HG03520 (cell line): ENCODE measurements around the gene PLEKHM2.
"Not testable (repeated sequence)": the region's sequence is repeated elsewhere in the genome, so short reads cannot be mapped to it uniquely, and the experiment has no call there.

Source experiments
- ATAC-seq: cut with Tn5 transposase; IDR thresholded peaks from one replicate; pipeline ENCODE4 v1.9.1; 2021; ENCODE audit warnings: mild to moderate bottlenecking, moderate library complexity; ENCODE audit not compliant: unreplicated experiment

PLEKHM2 gene, protein sequence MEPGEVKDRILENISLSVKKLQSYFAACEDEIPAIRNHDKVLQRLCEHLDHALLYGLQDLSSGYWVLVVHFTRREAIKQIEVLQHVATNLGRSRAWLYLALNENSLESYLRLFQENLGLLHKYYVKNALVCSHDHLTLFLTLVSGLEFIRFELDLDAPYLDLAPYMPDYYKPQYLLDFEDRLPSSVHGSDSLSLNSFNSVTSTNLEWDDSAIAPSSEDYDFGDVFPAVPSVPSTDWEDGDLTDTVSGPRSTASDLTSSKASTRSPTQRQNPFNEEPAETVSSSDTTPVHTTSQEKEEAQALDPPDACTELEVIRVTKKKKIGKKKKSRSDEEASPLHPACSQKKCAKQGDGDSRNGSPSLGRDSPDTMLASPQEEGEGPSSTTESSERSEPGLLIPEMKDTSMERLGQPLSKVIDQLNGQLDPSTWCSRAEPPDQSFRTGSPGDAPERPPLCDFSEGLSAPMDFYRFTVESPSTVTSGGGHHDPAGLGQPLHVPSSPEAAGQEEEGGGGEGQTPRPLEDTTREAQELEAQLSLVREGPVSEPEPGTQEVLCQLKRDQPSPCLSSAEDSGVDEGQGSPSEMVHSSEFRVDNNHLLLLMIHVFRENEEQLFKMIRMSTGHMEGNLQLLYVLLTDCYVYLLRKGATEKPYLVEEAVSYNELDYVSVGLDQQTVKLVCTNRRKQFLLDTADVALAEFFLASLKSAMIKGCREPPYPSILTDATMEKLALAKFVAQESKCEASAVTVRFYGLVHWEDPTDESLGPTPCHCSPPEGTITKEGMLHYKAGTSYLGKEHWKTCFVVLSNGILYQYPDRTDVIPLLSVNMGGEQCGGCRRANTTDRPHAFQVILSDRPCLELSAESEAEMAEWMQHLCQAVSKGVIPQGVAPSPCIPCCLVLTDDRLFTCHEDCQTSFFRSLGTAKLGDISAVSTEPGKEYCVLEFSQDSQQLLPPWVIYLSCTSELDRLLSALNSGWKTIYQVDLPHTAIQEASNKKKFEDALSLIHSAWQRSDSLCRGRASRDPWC

DNA sequence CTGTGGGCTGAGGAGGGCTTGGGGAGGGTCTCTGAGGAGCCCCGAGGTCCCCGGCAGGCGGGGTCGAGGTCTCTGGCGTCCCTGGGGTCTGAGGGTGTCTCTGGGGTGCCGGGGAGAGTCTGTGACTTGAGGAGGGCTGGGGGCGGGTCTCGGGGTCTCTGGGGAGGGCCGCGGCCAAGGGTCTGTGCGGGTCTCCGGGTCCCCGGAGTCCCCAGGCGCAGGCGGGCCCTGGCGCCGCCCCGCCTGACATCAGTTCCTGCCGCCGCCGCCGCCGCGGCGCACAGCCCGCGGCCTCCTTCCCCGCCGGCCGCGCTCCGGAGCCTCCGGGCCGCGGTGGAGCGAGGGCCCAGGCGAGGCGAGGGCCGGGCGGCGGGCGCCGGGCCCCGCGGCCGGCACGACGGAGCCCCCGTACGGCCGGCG lies at the start of gene PLEKHM2:
TSS of gene PLEKHM2 (plus strand) at position 279 of the 420 bp plus-strand sequence. CDS start 239 bp downstream, outside the sequence.
- peak; percentile 46 for ATAC-seq

DNA sequence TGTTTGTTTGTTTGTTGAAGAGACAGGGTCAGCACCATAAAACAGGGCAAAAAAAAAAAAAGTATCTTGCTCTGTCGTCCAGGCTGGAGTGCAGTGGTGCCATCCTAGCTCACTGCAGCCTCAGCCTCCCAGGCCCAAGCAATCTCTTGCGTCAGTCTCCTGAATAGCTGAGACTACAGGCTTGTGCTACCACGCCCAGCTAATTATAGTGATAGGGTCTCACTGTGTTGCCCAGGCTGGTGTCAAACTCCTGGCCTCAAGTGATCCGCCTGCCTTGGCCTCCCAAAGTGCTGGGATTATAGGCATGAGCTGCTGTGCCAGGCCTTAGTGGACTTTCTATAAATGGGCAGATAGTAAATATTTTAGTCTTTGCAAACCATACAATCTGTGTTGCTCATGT lies 47.7 kb upstream of the PLEKHM2 start:
- no peak for ATAC-seq

DNA sequence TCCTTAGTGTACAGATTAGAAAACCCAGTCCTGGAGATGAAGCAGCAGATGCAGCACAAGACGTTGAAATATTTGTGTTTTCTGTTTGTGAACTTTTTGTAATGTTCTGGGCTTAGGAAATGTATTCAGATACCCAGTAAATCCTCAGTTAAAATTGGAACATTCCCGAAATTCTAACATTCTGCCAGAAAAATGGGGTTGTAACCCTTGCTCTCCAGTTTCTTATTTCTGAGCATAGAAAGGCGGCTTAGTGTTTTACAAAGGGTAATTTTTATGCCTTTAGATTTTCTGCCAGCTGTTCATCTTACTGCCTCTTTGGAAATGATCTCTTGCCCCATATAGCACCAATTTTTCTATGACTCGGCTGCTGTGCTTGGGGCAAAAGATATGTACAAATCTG lies 46.3 kb upstream of the PLEKHM2 start:
- no peak for ATAC-seq

DNA sequence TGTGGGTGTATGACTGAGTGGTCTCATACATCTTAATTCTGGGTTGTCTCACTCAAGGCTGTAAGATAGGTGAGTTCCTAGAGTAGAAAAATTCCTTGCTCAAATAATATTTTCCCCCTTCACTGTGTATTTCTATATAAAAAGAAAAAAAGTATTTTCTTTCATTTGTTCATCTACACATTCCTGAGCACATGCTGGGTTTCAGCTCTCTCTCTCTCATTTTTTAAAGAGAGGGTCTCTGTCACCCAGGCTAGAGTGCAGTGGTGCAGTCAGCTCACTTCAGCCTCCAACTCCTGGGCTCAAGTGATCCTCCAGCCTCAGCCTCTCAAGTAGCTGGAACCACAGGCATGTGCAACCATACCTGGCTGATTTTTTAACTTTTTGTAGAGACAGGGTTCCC lies 44.9 kb upstream of the PLEKHM2 start:
- ATAC-seq = no peak

DNA sequence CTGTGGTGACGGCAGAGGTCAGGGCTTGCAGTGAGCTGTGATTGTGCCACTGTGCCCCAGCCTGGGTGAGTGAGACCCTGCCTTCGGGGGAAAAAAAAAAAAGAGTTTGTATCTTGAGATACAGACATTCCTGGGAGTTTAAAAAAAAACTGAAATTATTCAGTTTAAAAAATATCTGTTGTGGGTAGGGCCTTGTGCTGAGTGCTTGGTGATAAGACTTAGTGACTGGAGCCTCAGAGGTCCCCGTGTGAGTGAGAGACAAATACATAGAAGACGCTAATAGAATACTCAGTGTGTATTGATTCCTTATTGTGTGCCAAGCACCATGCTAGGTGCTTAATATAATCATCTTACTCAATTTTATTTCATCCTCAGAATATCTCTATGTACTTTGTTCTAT lies 44.2 kb upstream of the PLEKHM2 start:
- no peak for ATAC-seq

DNA sequence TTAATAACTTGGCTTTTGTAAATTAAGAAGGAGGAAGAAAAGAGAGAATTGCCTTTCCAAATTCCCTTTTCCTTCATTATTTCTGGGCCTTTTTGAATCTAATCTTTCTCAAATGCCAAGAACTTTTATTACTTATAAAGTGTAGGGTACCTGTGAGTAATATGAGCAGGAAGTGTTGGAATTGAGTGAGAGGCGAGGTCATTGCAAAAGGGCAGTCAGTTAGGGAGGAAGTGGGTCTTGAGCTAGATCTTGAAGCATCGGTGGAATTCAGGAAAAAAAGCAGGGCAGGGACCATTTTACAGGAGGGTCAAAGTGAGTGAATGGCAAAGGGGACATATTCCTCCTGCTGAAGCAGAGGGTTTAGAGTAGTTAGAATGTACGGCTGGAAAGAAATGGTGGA lies 43.5 kb upstream of the PLEKHM2 start:
- no peak for ATAC-seq

DNA sequence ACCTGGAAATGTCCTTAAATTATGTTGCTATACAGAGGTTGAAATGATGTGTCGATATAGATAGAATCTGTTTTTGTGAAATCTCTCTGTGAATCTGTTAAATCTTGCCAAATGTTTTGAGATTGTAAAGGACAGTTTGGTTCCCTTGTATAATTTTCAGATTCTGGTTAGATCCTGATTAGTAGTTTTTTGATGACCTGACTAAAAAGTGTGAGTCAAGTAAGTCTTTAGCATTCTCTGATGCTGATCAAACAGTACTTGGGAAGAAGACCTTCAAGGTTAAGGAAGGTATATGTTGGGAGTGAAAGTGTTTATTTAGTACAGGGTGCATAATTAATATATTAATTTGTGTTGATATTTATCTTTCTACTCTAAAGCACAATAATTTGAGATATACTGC lies 34.2 kb upstream of the PLEKHM2 start:
- no peak for ATAC-seq

DNA sequence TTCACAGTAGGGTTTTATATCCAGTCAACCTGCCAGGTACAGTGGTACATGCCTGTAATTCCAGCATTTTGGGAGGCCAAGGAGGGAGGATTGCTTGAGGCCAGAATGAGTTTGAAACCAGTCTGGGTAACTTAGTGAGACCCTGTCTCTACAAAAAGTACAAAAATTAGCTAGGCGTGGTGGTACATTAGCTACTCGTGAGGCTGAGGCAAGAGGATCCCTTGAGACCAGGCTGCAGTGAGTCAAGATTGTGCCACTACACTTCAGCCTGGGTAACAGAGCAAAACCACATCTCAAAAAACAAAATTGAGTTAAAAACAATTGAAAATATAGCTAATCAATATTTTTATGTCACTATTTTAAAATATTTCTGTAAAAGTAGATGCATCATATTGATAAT lies 33.7 kb upstream of the PLEKHM2 start:
- no peak for ATAC-seq

DNA sequence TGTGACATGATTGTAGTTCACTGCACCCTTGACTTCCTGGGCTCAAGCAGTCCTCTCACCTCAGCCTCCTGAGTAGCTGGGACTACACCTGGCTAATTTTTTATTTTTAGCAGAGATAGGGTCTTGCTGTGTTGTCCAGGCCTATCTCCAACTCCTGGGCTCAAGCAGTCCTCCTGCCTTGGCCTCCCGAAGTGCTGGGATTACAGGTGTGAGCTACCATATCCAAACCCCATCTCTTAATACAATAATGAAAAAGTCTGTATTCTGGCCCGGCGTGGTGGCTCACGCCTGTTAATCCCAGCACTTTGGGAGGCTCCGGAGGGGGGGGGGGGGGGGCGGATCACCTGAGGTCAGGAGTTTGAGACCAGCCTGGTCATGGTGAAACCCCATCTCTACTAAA lies 32.0 kb upstream of the PLEKHM2 start:
- not testable (repeated sequence) for ATAC-seq

DNA sequence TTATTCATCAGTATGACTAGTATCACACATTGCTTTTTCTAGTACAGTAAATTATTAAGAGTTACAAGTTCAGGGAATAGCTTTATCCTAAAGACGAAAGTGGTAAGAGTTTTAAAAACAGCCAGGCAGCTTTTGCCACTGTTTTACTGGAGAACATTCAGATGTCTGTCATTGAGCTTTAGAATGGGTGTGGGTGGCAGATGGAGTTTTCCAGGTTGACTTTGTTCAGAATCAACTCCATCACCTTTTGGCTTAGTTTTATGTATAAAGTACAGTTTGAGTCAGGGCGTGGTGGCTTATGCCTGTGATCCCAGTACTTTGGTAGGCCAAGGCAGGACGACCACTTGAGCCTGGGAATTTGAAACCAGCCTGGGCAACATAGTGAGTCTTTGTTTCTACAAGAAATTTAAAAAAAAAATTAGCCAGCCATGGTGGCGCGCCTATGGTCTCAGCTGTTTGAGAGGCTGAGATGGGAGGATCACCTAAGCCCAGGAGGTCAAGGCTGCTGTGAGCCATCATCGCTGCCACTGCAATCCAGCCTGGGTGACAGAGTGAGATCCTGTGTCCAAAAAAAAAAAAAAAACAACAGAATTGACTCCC lies 29.9 kb upstream of the PLEKHM2 start:
- no peak for ATAC-seq

DNA sequence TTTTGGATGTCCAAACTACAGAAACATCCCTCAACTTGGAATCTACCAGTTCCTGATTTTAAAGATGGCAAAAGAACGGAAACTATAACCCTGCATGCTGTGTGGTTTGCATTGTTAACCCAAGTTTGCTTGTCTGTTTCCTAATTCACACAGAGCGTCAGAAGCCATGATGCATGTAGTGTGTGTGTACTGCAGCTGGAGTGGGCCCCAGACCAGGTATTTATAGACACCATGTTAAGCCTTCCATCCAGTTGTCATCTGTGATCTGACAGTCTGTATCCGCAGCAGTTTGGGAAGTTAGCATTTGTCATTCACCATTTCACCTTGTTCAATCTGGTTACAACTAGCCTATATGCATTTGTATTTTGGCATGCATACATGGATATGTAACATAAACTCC lies 27.7 kb upstream of the PLEKHM2 start:
- ATAC-seq = no peak

DNA sequence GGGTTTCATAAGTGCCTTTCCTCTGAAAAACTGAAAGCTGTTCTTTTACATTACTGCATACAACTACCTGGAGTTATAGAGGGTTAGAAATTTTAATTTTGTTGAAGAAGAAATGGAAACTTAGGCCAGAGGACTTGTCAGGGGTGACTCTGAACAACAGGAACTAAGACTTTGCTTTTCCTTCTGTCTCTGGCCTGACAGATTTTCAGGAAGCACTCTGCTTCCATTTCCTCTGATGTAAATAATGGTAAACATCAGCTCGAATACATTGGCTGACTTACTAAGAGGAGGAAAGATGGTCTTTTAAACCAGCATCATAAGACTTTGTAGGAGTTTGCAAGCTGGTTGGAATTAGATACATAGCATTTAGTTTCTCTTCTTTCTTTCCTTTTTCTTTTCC lies 27.1 kb upstream of the PLEKHM2 start:
- ATAC-seq = no peak

DNA sequence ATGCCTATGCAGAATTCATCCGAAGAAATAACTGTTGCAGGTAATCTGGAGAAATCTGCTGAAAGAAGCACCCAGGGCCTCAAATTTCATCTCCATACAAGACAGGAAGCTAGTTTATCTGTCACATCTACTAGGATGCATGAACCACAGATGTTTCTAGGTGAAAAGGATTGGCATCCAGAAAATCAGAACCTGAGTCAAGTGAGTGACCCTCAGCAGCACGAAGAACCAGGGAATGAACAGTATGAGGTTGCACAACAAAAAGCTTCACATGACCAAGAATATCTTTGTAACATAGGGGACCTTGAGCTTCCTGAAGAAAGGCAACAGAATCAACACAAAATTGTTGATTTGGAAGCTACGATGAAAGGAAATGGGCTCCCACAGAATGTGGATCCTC lies 24.0 kb upstream of the PLEKHM2 start:
- no peak for ATAC-seq

DNA sequence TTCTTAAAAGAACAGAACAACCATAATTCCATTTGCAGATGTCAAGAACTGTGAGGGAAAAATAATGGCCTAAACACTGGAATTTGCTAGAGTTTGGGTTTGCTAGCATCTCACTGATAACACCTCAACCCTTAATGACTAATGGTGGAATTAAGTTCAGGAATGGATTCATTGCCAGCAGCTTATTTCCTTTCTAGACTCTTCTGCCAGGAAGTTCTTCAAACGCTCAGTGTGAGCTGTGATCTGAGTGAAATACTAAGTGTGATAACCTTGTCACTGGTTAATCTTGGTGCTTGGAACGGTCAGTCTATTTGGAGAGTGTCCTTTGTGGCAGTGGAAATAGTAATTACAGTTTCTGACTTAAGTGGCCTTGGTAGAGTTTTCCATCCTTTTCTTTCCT lies 21.6 kb upstream of the PLEKHM2 start:
- no peak for ATAC-seq

DNA sequence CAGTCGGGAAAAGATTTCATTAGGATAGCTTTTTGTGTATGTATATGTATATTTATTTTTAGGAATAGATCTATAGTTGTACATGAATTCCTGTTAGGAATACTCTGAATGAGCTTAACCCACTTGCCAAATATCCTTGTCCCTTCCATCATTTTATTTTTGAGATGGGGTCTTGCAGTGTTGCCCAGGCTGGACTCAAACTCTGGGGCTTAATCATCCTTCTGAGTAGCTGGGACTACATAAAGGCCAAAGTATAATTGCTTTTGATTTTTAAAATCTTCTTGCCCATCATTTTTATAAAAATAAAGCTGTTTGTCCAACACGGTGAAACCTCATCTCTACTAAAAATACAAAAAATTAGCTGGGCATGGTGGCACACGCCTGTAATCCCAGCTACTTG lies 20.2 kb upstream of the PLEKHM2 start:
- no peak for ATAC-seq

DNA sequence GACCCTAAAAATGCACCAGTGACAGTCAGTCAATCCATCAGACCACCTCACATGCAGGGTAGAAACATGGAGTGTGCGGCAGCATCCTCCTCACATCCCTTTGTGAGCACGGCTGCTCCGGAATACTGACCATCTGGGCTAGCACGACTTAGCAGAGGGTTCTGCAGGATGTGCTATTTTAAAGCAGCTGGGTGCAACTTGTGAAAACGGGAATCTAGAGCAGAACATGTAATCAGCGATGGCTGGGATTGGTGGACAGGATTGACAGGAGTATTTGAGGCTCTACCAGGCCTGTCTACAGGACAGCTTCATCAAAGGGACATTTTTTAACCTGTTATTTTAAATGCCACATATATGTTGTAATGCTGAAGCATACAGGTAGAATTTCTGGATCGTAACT lies 16.8 kb upstream of the PLEKHM2 start:
- ATAC-seq = no peak

DNA sequence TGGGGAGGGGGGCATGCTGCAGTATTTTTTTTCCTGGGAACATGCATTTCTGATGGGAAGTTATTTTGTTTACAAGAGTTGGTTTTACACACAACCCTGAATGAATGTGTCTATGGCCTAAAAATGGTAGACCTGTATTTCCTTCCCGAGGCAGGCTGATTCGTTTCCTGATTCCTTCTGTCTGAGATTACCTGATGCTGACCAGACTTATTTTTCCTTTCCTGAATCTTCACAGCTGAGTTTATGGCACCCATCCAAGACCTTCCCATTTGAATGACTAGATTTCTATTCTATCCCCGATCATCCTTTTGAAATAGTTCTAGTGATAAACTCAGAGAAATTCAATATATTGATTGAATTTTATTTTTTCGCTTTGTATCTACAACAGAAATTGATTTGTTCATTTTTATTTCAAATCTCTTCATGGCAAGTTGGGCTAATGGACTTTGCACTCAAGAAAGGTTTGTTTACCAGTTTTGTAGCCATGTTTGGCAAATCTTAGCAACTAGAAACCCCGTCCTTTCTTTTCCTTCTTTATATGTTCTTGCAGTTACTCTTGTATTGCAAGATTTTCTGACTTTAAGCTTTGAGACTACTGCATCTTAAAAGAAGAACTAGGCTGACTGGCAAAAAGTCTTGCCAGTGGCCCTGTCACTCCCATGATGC lies 15.9 kb upstream of the PLEKHM2 start:
- no peak for ATAC-seq

DNA sequence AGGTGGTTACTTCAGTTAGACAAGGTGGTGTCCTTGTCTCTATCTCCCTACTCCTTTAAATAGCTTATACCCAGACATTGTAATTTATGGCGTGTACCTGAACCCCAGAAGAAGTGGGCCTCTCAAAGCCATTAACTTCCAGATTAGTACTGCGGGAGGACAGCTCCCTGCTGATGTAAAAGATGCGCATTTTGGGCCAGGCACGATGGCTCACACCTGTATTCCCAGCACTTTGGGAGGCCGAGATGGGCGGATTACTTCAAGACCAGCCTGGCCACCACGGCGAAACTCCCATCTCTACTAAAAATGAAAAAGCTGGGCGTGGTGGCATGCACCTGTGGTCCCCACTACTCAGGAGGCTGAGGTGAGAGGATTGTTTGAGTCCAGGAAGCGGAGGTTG lies 15.0 kb upstream of the PLEKHM2 start:
- ATAC-seq = no peak

DNA sequence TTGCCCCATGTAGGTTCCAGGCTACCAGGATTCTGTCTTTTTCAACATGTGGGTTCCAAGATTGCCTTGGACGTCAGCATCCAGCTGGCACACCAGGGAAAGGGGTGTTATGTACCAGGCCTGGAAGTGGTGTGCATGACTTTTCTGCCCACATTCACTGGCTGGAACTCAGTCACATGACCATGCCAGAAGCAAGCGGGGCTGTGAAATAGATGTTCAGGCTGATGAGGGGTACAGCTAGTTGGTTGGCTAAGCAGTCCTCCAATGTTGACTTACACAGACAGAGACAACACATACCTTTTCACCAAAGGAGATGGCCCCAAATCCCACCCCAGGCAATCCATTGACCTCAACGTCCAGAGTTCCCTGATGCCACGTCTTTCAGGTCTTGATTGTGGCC lies 14.3 kb upstream of the PLEKHM2 start:
- no peak for ATAC-seq

DNA sequence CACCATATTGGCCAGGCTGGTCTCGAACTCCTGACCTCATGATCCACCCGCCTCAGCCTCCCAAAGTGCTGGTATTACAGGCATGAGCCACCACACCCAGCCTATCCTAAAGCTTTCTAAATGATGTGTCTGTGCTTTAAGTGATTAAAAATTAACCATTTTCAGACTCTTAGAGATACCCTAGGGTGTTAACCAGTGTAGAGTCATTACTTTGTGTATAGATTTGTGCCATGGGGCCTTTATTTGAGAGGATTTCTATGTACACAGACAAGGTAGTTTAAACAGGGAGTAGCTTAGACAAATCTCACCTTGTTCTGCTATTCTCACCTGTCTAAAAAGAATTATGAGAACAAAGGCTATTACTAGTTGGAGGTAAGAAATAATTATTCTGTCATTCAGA lies 12.7 kb upstream of the PLEKHM2 start:
- no peak for ATAC-seq
